H1 (cell line): ENCODE data around the gene KMT5C. TPM values are rescaled to one million over a fixed set of nuclear protein-coding genes. Genes with fewer than 3 reads are reported as not detected.

Experiments
- CTCF ChIA-PET: fragments of 300-600 bp; sonication (Branson Sonifier 250); formaldehyde crosslinking; loops from one replicate; lab custom pipeline; 2021; ENCODE audit not compliant: partially characterized antibody; lab: Charles Lee
- POLR2A ChIA-PET: fragments of 300-600 bp; sonication (Branson Sonifier 250); formaldehyde crosslinking; loops from one replicate; lab custom pipeline; 2021; ENCODE audit warnings: inconsistent platforms; ENCODE audit not compliant: partially characterized antibody; lab: Charles Lee
- DNase-seq, 2 experiments: peaks; one replicate each; pipeline versions ENCODE4 v3.0.0 to v3.0.0-alpha.2; 2010 to 2022; ENCODE audit warnings: low spot score in 2 of 2, low read depth in 1 of 2, mixed read lengths in 1 of 2
- FAIRE-seq: peaks from 2 replicates; lab custom pipeline; 2011; peaks lifted over from hg19 to GRCh38; lab: Jason Lieb, UNC
- H2AFZ ChIP-seq: 2 replicates; pipeline ENCODE4 v1.8.1; 2012; ENCODE audit warnings: low read length, inconsistent platforms
- H2AK5ac ChIP-seq: 2 replicates; pipeline ENCODE4 v1.6.1; 2013; ENCODE audit warnings: low read depth, low read length
- H2BK120ac ChIP-seq: replicated peaks from 2 replicates; pipeline ENCODE3; 2013; ENCODE audit warnings: low read depth, low read length, inconsistent platforms
- H2BK12ac ChIP-seq: 2 replicates; pipeline ENCODE4 v1.6.1; 2013; ENCODE audit warnings: low read depth, low read length
- H2BK15ac ChIP-seq: 2 replicates; pipeline ENCODE4 v1.6.1; 2013; ENCODE audit warnings: low read length
- H2BK20ac ChIP-seq: 2 replicates; pipeline ENCODE4 v1.6.1; 2013; ENCODE audit warnings: low read length
- H2BK5ac ChIP-seq: 2 replicates; pipeline ENCODE4 v1.6.1; 2013; ENCODE audit warnings: low read depth, low read length
- H3K14ac ChIP-seq: 2 replicates; pipeline ENCODE4 v1.6.1; 2013; ENCODE audit warnings: inconsistent platforms; ENCODE audit not compliant: insufficient read length
- H3K18ac ChIP-seq: 2 replicates; pipeline ENCODE4 v1.6.1; 2013; ENCODE audit warnings: low read length; ENCODE audit errors: extremely low read depth
- H3K23ac ChIP-seq: 2 replicates; pipeline ENCODE4 v1.6.1; 2013; ENCODE audit warnings: inconsistent platforms; ENCODE audit not compliant: insufficient read length
- H3K23me2 ChIP-seq: 2 replicates; pipeline ENCODE4 v1.6.1; 2013; ENCODE audit warnings: low read depth, low read length
- H3K27ac ChIP-seq: 2 replicates; pipeline ENCODE4 v1.6.1; 2011; ENCODE audit warnings: low read depth, low read length, inconsistent platforms
- H3K27me3 ChIP-seq, 4 experiments: replicated peaks in 1 of 4; 1 replicate in 1 of 4; 2 replicates in 3 of 4; pipeline versions ENCODE4 v1.6.1 to v1.8.1; 2011 to 2013; ENCODE audit warnings: low read length in 3 of 4, mild to moderate bottlenecking in 3 of 4, inconsistent platforms in 2 of 4, mixed read lengths in 2 of 4, moderate library complexity in 1 of 4; ENCODE audit not compliant: control insufficient read depth in 3 of 4, insufficient read depth in 3 of 4; ENCODE audit errors: extremely low read depth in 1 of 4
- H3K36me3 ChIP-seq, 4 experiments: 2 replicates each; pipeline versions ENCODE4 v1.6.1 to v1.8.1; 2011 to 2013; ENCODE audit warnings: mild to moderate bottlenecking in 4 of 4, low read length in 3 of 4, moderate library complexity in 2 of 4, control low read depth in 1 of 4, inconsistent platforms in 1 of 4; ENCODE audit not compliant: insufficient read depth in 4 of 4, control insufficient read depth in 2 of 4
- H3K4ac ChIP-seq: replicated peaks from 2 replicates; pipeline ENCODE3; 2013; ENCODE audit warnings: low read length, low read depth, mixed read lengths, inconsistent platforms; ENCODE audit not compliant: insufficient read length
- H3K4me1 ChIP-seq, 4 experiments: replicated peaks in 1 of 4; 1 replicate in 1 of 4; 2 replicates in 3 of 4; pipeline versions ENCODE4 v1.6.1 to v1.8.1; 2011 to 2013; ENCODE audit warnings: low read length in 3 of 4, inconsistent platforms in 2 of 4, mixed read lengths in 1 of 4; ENCODE audit not compliant: insufficient read depth in 4 of 4, control insufficient read depth in 3 of 4
- H3K4me2 ChIP-seq, 2 experiments: 2 replicates each; pipeline versions ENCODE4 v1.6.1 to v1.8.1; 2011 to 2013; ENCODE audit warnings: low read depth in 2 of 2, low read length in 2 of 2, control low read depth in 1 of 2, inconsistent platforms in 1 of 2, mild to moderate bottlenecking in 1 of 2; ENCODE audit not compliant: insufficient read depth in 1 of 2
- H3K4me3 ChIP-seq, 4 experiments: fragments of 200-600, 300-600 bp in 1 of 4; sonication (generic), shearing (Covaris generic), sonication (Bioruptor Twin) in 1 of 4; 2 replicates each; pipeline versions ENCODE4 v1.5.1 to v1.8.1; 2011 to 2016; ENCODE audit warnings: low read length in 4 of 4, low read depth in 3 of 4, control low read depth in 2 of 4, inconsistent platforms in 2 of 4, mild to moderate bottlenecking in 2 of 4, mixed read lengths in 1 of 4, moderate library complexity in 1 of 4; ENCODE audit not compliant: insufficient read depth in 2 of 4; ENCODE audit errors: extremely low read depth in 1 of 4
- H3K56ac ChIP-seq: replicated peaks from 2 replicates; pipeline ENCODE3; 2013; ENCODE audit warnings: low read depth, mild to moderate bottlenecking, mixed read lengths, low read length, inconsistent platforms; ENCODE audit not compliant: insufficient read length
- H3K79me1 ChIP-seq: 2 replicates; pipeline ENCODE4 v1.6.1; 2013; ENCODE audit warnings: low read depth, low read length, control low read depth
- H3K79me2 ChIP-seq, 2 experiments: 2 replicates each; pipeline versions ENCODE4 v1.6.1 to v1.8.1; 2012 to 2013; ENCODE audit warnings: low read length in 2 of 2, mild to moderate bottlenecking in 2 of 2, inconsistent platforms in 1 of 2; ENCODE audit not compliant: insufficient read depth in 2 of 2, control insufficient read depth in 1 of 2
- H3K9ac ChIP-seq, 4 experiments: replicated peaks in 1 of 4; 1 replicate in 1 of 4; 2 replicates in 3 of 4; pipeline versions ENCODE4 v1.6.1 to v1.8.1; 2011 to 2013; ENCODE audit warnings: low read depth in 3 of 4, low read length in 3 of 4, control low read depth in 2 of 4, mild to moderate bottlenecking in 2 of 4, moderate library complexity in 2 of 4, inconsistent platforms in 1 of 4; ENCODE audit errors: extremely low read depth in 1 of 4
- H3K9me3 ChIP-seq, 2 experiments: 2 replicates each; pipeline versions ENCODE4 v1.6.1 to v1.8.1; 2012 to 2013; ENCODE audit warnings: mild to moderate bottlenecking in 2 of 2, moderate library complexity in 2 of 2, control low read depth in 1 of 2, inconsistent platforms in 1 of 2, low read depth in 1 of 2, low read length in 1 of 2, mixed read lengths in 1 of 2; ENCODE audit not compliant: insufficient read depth in 2 of 2
- H4K20me1 ChIP-seq, 2 experiments: replicated peaks in 1 of 2; 2 replicates each; pipeline versions ENCODE3 to v1.8.1; 2011 to 2013; ENCODE audit warnings: inconsistent platforms in 2 of 2, low read length in 2 of 2, mild to moderate bottlenecking in 1 of 2; ENCODE audit not compliant: insufficient read depth in 2 of 2, control insufficient read depth in 1 of 2
- H4K5ac ChIP-seq: 2 replicates; pipeline ENCODE4 v1.6.1; 2013; ENCODE audit warnings: low read length, low read depth, mixed read lengths, inconsistent platforms; ENCODE audit not compliant: insufficient read length
- H4K8ac ChIP-seq: 2 replicates; pipeline ENCODE4 v1.8.0; 2013; ENCODE audit warnings: mild to moderate bottlenecking, moderate library complexity, low read length, inconsistent platforms; ENCODE audit not compliant: insufficient read depth; ENCODE audit errors: extremely low read depth
- H4K91ac ChIP-seq: replicated peaks from 2 replicates; pipeline ENCODE3; 2013; ENCODE audit warnings: low read length, mixed read lengths, inconsistent platforms; ENCODE audit not compliant: insufficient read length
- CTBP2 ChIP-seq: IDR thresholded peaks from 2 replicates; pipeline ENCODE4 v1.7.0; 2011; ENCODE audit warnings: borderline replicate concordance, mild to moderate bottlenecking, moderate library complexity, mixed read lengths, low read length; ENCODE audit not compliant: insufficient read depth, insufficient read length
- EGR1 ChIP-seq: IDR thresholded peaks from 2 replicates; pipeline ENCODE4 v1.6.1; 2011; ENCODE audit warnings: low read depth, low read length, borderline replicate concordance
- EP300 ChIP-seq, 2 experiments: IDR thresholded peaks; 1 replicate in 1 of 2; 2 replicates in 1 of 2; pipeline ENCODE4 v1.6.1; 2011 to 2012; ENCODE audit warnings: low read depth in 2 of 2, low read length in 2 of 2, mild to moderate bottlenecking in 2 of 2, borderline replicate concordance in 1 of 2, inconsistent platforms in 1 of 2, moderate library complexity in 1 of 2
- NANOG ChIP-seq: IDR thresholded peaks from 2 replicates; pipeline ENCODE4 v1.6.1; 2011; ENCODE audit warnings: low read length, low read depth, mild to moderate bottlenecking, inconsistent platforms; ENCODE audit not compliant: insufficient read depth, poor library complexity, severe bottlenecking
- RAD21 ChIP-seq, 2 experiments: IDR thresholded peaks in 1 of 2; conservative IDR thresholded peaks in 1 of 2; 2 replicates each; pipeline ENCODE4 v1.6.1; 2011; ENCODE audit warnings: low read depth in 2 of 2, low read length in 2 of 2, improper control_type of control experiment in 1 of 2, inconsistent platforms in 1 of 2, mild to moderate bottlenecking in 1 of 2, moderate library complexity in 1 of 2
- SAP30 ChIP-seq: fragments of 300-600 bp; sonication (generic); IDR thresholded peaks from 2 replicates; pipeline ENCODE4 v1.7.1; 2012; ENCODE audit warnings: low read length, moderate library complexity, mild to moderate bottlenecking, inconsistent platforms; ENCODE audit not compliant: insufficient read depth, insufficient replicate concordance
- SP2 ChIP-seq: IDR thresholded peaks from 2 replicates; pipeline ENCODE4 v1.6.1; 2012; ENCODE audit warnings: mild to moderate bottlenecking, low read length, inconsistent platforms
- SRF ChIP-seq: IDR thresholded peaks from 2 replicates; pipeline ENCODE4 v1.6.1; 2011; ENCODE audit warnings: mild to moderate bottlenecking, low read depth, low read length, moderate library complexity
- TBP ChIP-seq: IDR thresholded peaks from 2 replicates; pipeline ENCODE4 v1.6.1; 2011; ENCODE audit warnings: low read depth, low read length, improper control_type of control experiment
- TCF12 ChIP-seq: IDR thresholded peaks from 2 replicates; pipeline ENCODE4 v1.6.1; 2011; ENCODE audit warnings: low read depth, mild to moderate bottlenecking, low read length
- YY1 ChIP-seq: IDR thresholded peaks from 2 replicates; pipeline ENCODE4 v1.6.1; 2011; ENCODE audit warnings: low read depth, mild to moderate bottlenecking, low read length
- WGBS, 2 experiments: shearing (Covaris generic) in 1 of 2; methylation state at CpG; one replicate each; pipeline versions ENCODE4 v1.1.6 to v1.1.7; 2013 to 2015; ENCODE audit warnings: low lambda C conversion rate in 2 of 2, mixed read lengths in 2 of 2, inconsistent platforms in 1 of 2, low coverage in 1 of 2, missing lambda C conversion rate in 1 of 2; ENCODE audit not compliant: insufficient replicate concordance in 2 of 2, insufficient coverage in 1 of 2, insufficient read length in 1 of 2; ENCODE audit errors: extremely low coverage in 1 of 2, missing lambda C conversion rate in 1 of 2; 5-methylcytosine and 5-hydroxymethylcytosine counted together
- polyA plus RNA-seq, 7 experiments: library from polyadenylated mRNA; depleted of rRNA in 3 of 7; stranded (reverse) in 5 of 7; unstranded in 2 of 7; fragments of >200 nt in 5 of 7; fragments of 200-250 nt in 2 of 7; gene quantifications; 1 replicate in 5 of 7; 2 replicates in 1 of 7; 4 replicates in 1 of 7; pipeline versions ENCODE4 v1.2.1 to v1.2.3, GENCODE V29; 2011 to 2013; ENCODE audit warnings: missing spikeins in 2 of 7, mixed read lengths in 2 of 7
- total RNA-seq: library from RNA; stranded (reverse); fragmentation: NEBNext Ultra II Directional; extraction: Animal tissue kit (Norgen Biotek cat#: 25700); gene quantifications from 2 replicates; pipeline ENCODE4 v1.2.1, GENCODE V29; 2021

Gene KMT5C
- total and polyA plus RNA-seq, 2 of the 8 experiments (the other 6 are each of a cell fraction or from before 2014, with no cell fraction given): 24.9 to 31.5 TPM

GRCh38 chr19:55308281-55308680 is 31.4 kb upstream of the KMT5C start:
- WGBS, 2 experiments: 95% methylated on average over 11 of the region's 11 CpGs; no CpG with 5 or more reads in 1 of the 2 experiments
- CTCF ChIA-PET: interaction anchor here (0.6 kb wide), 1 partner anchor 33 kb away, joined by 6 read pairs; no protein-coding TSS in a partner anchor

More at GRCh38 chr19:55308281-55308680, 31.4 kb upstream of the KMT5C start:
- no peak overlapping the region for H3K4me2 ChIP-seq
- H4K91ac ChIP-seq: no peak overlapping the region
- H2BK20ac ChIP-seq: no peak overlapping the region
- 0 out of 7 replicates have a peak, but pooled peaks cover 0 to 3% (median 0%) of the 10 kb centered on the region in 4 experiments for H3K4me1 ChIP-seq
- peaks cover 0 to 3% of the 10 kb centered on the region in 2 experiments for H4K20me1 ChIP-seq
- FAIRE-seq (no peak), DNase-seq (no peak)
- no peak overlapping the region for H3K4ac ChIP-seq
- no peak overlapping the region for H3K23ac ChIP-seq
- H3K36me3 ChIP-seq: peaks cover 17 to 48% (median 38%) of the 10 kb centered on the region in 4 experiments
- H3K23me2 ChIP-seq: no peaks in the 10 kb centered on the region
- no peak overlapping the region for H2AFZ ChIP-seq
- no peak overlapping the region for H3K9ac ChIP-seq
- POLR2A ChIA-PET: no interaction called here
- no peak overlapping the region for H3K27ac ChIP-seq
- no peak overlapping the region for H3K14ac ChIP-seq
- no peak for TF ChIP-seq SRF
- no peak for TF ChIP-seq SP2
- no peak for TF ChIP-seq TCF12
- TF ChIP-seq RAD21 (IDR thresholded peaks at IDR 0.05 in 1 of 2, conservative IDR thresholded peaks at IDR 0.05 in 1 of 2; ENCODE audit: low read depth in 2 of 2, low read length in 2 of 2): no peak
- no peak for TF ChIP-seq EGR1
- no peak for TF ChIP-seq EP300 (IDR thresholded peaks at IDR 0.05; ENCODE audit: borderline replicate concordance in 1 of 2, low read depth in 2 of 2, low read length in 2 of 2)
- TF ChIP-seq YY1: no peak
- TF ChIP-seq NANOG: no peak
- TF ChIP-seq TBP: no peak
- no peak for TF ChIP-seq SAP30
- TF ChIP-seq CTBP2: no peak
- H4K8ac ChIP-seq: no peak overlapping the region
- H3K9me3 ChIP-seq: no peaks in the 10 kb centered on the region
- H3K79me1 ChIP-seq: no peaks in the 10 kb centered on the region
- no peak overlapping the region for H2BK5ac ChIP-seq
- H4K5ac ChIP-seq: no peak overlapping the region
- H3K27me3 ChIP-seq: no peaks in the 10 kb centered on the region
- no peak overlapping the region for H2BK120ac ChIP-seq
- H2AK5ac ChIP-seq: no peak overlapping the region
- no peak overlapping the region for H3K56ac ChIP-seq
- no peak overlapping the region for H2BK15ac ChIP-seq
- H2BK12ac ChIP-seq: no peak overlapping the region
- no peak overlapping the region for H3K18ac ChIP-seq
- H3K4me3 ChIP-seq: no peak overlapping the region
- no peaks in the 10 kb centered on the region for H3K79me2 ChIP-seq
